HCT116 (cell line): Measurements from ENCODE around the gene CFAP77. TPM values are rescaled to one million over a fixed set of nuclear protein-coding genes. Genes with fewer than 3 reads are reported as not detected.
"Not testable (repeated sequence)": the region's sequence is repeated elsewhere in the genome, so short reads cannot be mapped to it uniquely, and the experiment has no call there.

ENCODE experiments used
- ATAC-seq: fragments of 200-7000 bp; cut with Tn5 transposase; 2 replicates; pipeline ENCODE4 v1.9.1; 2020; ENCODE audit warnings: mild to moderate bottlenecking, moderate library complexity
- BruUV-seq: library from RNA; stranded (reverse); fragments of 400-500 nt; replicated peaks from 2 replicates; lab custom pipeline; 2021; lab: Mats Ljungman, UMichigan
- CTCF ChIA-PET: fragments of 300-600 bp; sonication (Branson Sonifier 250); formaldehyde crosslinking; loops from one replicate; lab custom pipeline; 2021; ENCODE audit warnings: antibody characterized with exemption; lab: Charles Lee
- POLR2A ChIA-PET: fragments of 300-600, 350-600 bp; sonication (Branson Sonifier 250); formaldehyde crosslinking; loops from one replicate; lab custom pipeline; 2021; ENCODE audit warnings: antibody characterized with exemption; lab: Charles Lee
- RAD21 ChIA-PET, 2 experiments: fragments of 300-600 bp; sonication (Branson Sonifier 250); formaldehyde crosslinking; loops; one replicate each; lab custom pipeline; 2023; ENCODE audit warnings: low total read pairs in 2 of 2; ENCODE audit not compliant: uncharacterized antibody in 2 of 2, unreplicated experiment in 2 of 2, low non-redundant PET in 1 of 2; lab: Charles Lee
- DNase-seq: peaks from one replicate; pipeline ENCODE4 v3.0.0-alpha.2; 2010; ENCODE audit warnings: low read depth, low spot score
- H2AFZ ChIP-seq: fragments of 200-600 bp; shearing (Covaris generic), sonication (generic); 2 replicates; pipeline ENCODE4 v1.6.1; 2017; ENCODE audit warnings: low read depth, mixed run types, mixed read lengths, antibody characterized with exemption, low read length; ENCODE audit not compliant: poor library complexity, severe bottlenecking
- H3K27ac ChIP-seq: 2 replicates; pipeline ENCODE4 v1.5.1; 2012; ENCODE audit warnings: low read depth, low read length
- H3K27me3 ChIP-seq: fragments of 200-600 bp; sonication (generic); 2 replicates; pipeline ENCODE4 v1.6.1; 2016; ENCODE audit warnings: mixed run types, low read length, mixed read lengths; ENCODE audit not compliant: insufficient read depth
- H3K36me3 ChIP-seq, 2 experiments: fragments of 200-500 bp in 1 of 2; fragments of 200-600 bp in 1 of 2; sonication (Bioruptor generic) in 1 of 2; sonication (generic) in 1 of 2; 2 replicates each; pipeline versions ENCODE4 v1.5.1 to v1.6.1; 2014 to 2016; ENCODE audit warnings: low read length in 2 of 2, inconsistent platforms in 1 of 2, mixed read lengths in 1 of 2, mixed run types in 1 of 2; ENCODE audit not compliant: insufficient read depth in 2 of 2, control insufficient read depth in 1 of 2
- H3K4me1 ChIP-seq, 2 experiments: fragments of 200-600 bp in 1 of 2; sonication (generic) in 1 of 2; 2 replicates each; pipeline versions ENCODE4 v1.5.1 to v1.6.1; 2012 to 2017; ENCODE audit warnings: low read length in 2 of 2, inconsistent platforms in 1 of 2, mild to moderate bottlenecking in 1 of 2, mixed read lengths in 1 of 2, mixed run types in 1 of 2, moderate library complexity in 1 of 2; ENCODE audit not compliant: insufficient read depth in 2 of 2, control insufficient read depth in 1 of 2
- H3K4me2 ChIP-seq: fragments of 200-600 bp; sonication (generic); 2 replicates; pipeline ENCODE4 v1.6.1; 2017; ENCODE audit warnings: mixed run types, low read length, mixed read lengths
- H3K4me3 ChIP-seq, 2 experiments: fragments of 200-600 bp in 1 of 2; sonication (generic) in 1 of 2; replicated peaks in 1 of 2; 2 replicates each; pipeline ENCODE4 v1.5.1; 2011 to 2016; ENCODE audit warnings: low read length in 2 of 2, control low read depth in 1 of 2, low read depth in 1 of 2, mild to moderate bottlenecking in 1 of 2, mixed read lengths in 1 of 2, mixed run types in 1 of 2
- H3K79me2 ChIP-seq: fragments of 200-600 bp; sonication (generic); 2 replicates; pipeline ENCODE4 v1.6.1; 2017; ENCODE audit warnings: mild to moderate bottlenecking, mixed run types, low read length, moderate library complexity, mixed read lengths; ENCODE audit not compliant: insufficient read depth
- H3K9ac ChIP-seq: fragments of 200-600 bp; sonication (generic); 2 replicates; pipeline ENCODE4 v1.6.1; 2016; ENCODE audit warnings: low read length, mixed read lengths
- H3K9me2 ChIP-seq: fragments of 200-600 bp; sonication (generic), shearing (Covaris generic); 2 replicates; pipeline ENCODE4 v1.6.1; 2017; ENCODE audit warnings: mixed run types, mild to moderate bottlenecking, moderate library complexity; ENCODE audit not compliant: insufficient read depth
- H3K9me3 ChIP-seq, 2 experiments: fragments of 200-500 bp in 1 of 2; fragments of 200-600 bp in 1 of 2; sonication (Bioruptor generic) in 1 of 2; sonication (generic) in 1 of 2; 2 replicates each; pipeline ENCODE4 v1.6.1; 2014 to 2017; ENCODE audit warnings: low read length in 2 of 2, mixed read lengths in 2 of 2, inconsistent platforms in 1 of 2, low read depth in 1 of 2, mild to moderate bottlenecking in 1 of 2, mixed run types in 1 of 2, moderate library complexity in 1 of 2; ENCODE audit not compliant: control insufficient read depth in 1 of 2, insufficient read depth in 1 of 2
- H4K20me1 ChIP-seq: fragments of 200-600 bp; sonication (generic), shearing (Covaris generic); 2 replicates; pipeline ENCODE4 v1.6.1; 2017; ENCODE audit warnings: mixed run types, mild to moderate bottlenecking, moderate library complexity; ENCODE audit not compliant: insufficient read depth
- CBX3 ChIP-seq: IDR thresholded peaks from 2 replicates; pipeline ENCODE4 v1.6.1; 2012; ENCODE audit warnings: low read depth
- CEBPB ChIP-seq: IDR thresholded peaks from 2 replicates; pipeline ENCODE4 v1.6.1; 2012; ENCODE audit warnings: low read depth
- EGR1 ChIP-seq: IDR thresholded peaks from 2 replicates; pipeline ENCODE4 v1.6.1; 2012; ENCODE audit warnings: low read depth
- ELF1 ChIP-seq: IDR thresholded peaks from 2 replicates; pipeline ENCODE4 v1.6.1; 2012; ENCODE audit warnings: low read depth, borderline replicate concordance
- EZH2 ChIP-seq: fragments of 200-600 bp; sonication (generic); IDR thresholded peaks from 2 replicates; pipeline ENCODE4 v1.6.1; 2017; ENCODE audit warnings: antibody characterized with exemption, mixed run types
- EZH2phosphoT487 ChIP-seq: fragments of 200-600 bp; IDR thresholded peaks from 2 replicates; pipeline ENCODE4 v1.6.1; 2018; ENCODE audit warnings: antibody characterized with exemption, borderline replicate concordance
- FOSL1 ChIP-seq: IDR thresholded peaks from 2 replicates; pipeline ENCODE4 v1.6.1; 2012; ENCODE audit warnings: low read depth
- JUND ChIP-seq: IDR thresholded peaks from 2 replicates; pipeline ENCODE4 v1.6.1; 2012
- RAD21 ChIP-seq: IDR thresholded peaks from 2 replicates; pipeline ENCODE4 v1.6.1; 2012; ENCODE audit warnings: low read depth, mild to moderate bottlenecking
- SIN3A ChIP-seq: IDR thresholded peaks from 2 replicates; pipeline ENCODE4 v1.6.1; 2012; ENCODE audit warnings: low read depth
- SP1 ChIP-seq: IDR thresholded peaks from 2 replicates; pipeline ENCODE4 v1.6.1; 2012; ENCODE audit warnings: low read depth
- SRF ChIP-seq: IDR thresholded peaks from 2 replicates; pipeline ENCODE4 v1.6.1; 2012; ENCODE audit warnings: low read depth
- TCF7L2 ChIP-seq: IDR thresholded peaks from 2 replicates; pipeline ENCODE4 v1.7.0; 2011; ENCODE audit warnings: borderline replicate concordance, inconsistent platforms; ENCODE audit not compliant: insufficient read depth, insufficient read length; ENCODE audit errors: extremely low read depth
- YY1 ChIP-seq: IDR thresholded peaks from 2 replicates; pipeline ENCODE4 v1.6.1; 2011; ENCODE audit warnings: low read length, low read depth, moderate library complexity, mild to moderate bottlenecking; ENCODE audit not compliant: insufficient replicate concordance; ENCODE audit errors: extremely low read depth
- ZFX ChIP-seq: fragments of 450-650 bp; IDR thresholded peaks from 2 replicates; pipeline ENCODE4 v1.6.1; 2017
- ZNF274 ChIP-seq: fragments of 200-500 bp; sonication (Bioruptor generic); IDR thresholded peaks from 2 replicates; pipeline ENCODE4 v1.6.1; 2014; ENCODE audit warnings: mild to moderate bottlenecking, low read depth, low read length, inconsistent platforms
- intact Hi-C: fragments of 100-400 bp; cut with micrococcal nuclease; formaldehyde crosslinking; loops from 2 replicates; pipeline ENCODE4 v1.10.0; 2022
- total RNA-seq: library from RNA; stranded (reverse); gene quantifications from one replicate; pipeline ENCODE4 v1.2.1, GENCODE V29; 2021; ENCODE audit not compliant: unreplicated experiment
- TF ChIP-seq, protein P1 (sequence below), 3 experiments: fragments of 200-600 bp in 1 of 3; sonication (generic) in 1 of 3; IDR thresholded peaks in 2 of 3; conservative IDR thresholded peaks in 1 of 3; 2 replicates each; pipeline ENCODE4 v1.5.1; 2012 to 2017; ENCODE audit warnings: low read depth in 2 of 3, low read length in 2 of 3, antibody characterized with exemption in 1 of 3, borderline replicate concordance in 1 of 3, control low read depth in 1 of 3, mild to moderate bottlenecking in 1 of 3, mixed read lengths in 1 of 3, mixed run types in 1 of 3, moderate library complexity in 1 of 3; ENCODE audit not compliant: insufficient read depth in 1 of 3
- TF ChIP-seq, protein P2 (sequence below): IDR thresholded peaks from 2 replicates; pipeline ENCODE4 v1.6.1; 2012
- TF ChIP-seq, protein P3 (sequence below): IDR thresholded peaks from 2 replicates; pipeline ENCODE4 v1.6.1; 2012; ENCODE audit warnings: low read depth
- TF ChIP-seq, protein P4 (sequence below): IDR thresholded peaks from 2 replicates; pipeline ENCODE4 v1.6.1; 2012

Gene CFAP77
- total RNA-seq, 1 experiment from 2014 or later, result 0.98 TPM

DNA sequence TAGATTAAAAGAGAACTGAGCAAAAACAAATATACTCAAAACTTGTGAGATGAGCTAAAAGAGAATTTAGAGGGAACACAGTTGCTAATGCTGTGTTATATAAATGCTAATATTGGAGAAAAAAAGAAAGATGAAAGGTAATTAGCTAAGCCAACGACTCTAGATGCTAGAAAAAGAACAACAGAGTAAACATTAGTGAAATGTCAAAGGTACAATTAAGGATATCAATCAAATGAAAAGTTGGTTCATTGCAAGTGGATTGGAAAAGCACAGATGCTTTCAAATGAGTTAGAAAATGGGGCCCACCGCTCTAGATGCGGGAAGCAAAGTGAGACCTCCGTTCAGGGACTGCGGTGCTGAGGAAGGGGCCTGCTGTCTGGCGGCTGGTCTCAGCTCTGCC lies 154.5 kb downstream of the CFAP77 start:
- TF ChIP-seq ZNF274 (no peak), EZH2 (no peak), ELF1 (no peak), SIN3A (no peak), RAD21 (no peak), SRF (no peak), ZFX (no peak), CEBPB (no peak), SP1 (no peak), EZH2phosphoT487 (no peak), TCF7L2 (no peak), FOSL1 (no peak), YY1 (no peak), EGR1 (no peak), JUND (no peak), CBX3 (no peak)
- TF ChIP-seq, protein P1, sequence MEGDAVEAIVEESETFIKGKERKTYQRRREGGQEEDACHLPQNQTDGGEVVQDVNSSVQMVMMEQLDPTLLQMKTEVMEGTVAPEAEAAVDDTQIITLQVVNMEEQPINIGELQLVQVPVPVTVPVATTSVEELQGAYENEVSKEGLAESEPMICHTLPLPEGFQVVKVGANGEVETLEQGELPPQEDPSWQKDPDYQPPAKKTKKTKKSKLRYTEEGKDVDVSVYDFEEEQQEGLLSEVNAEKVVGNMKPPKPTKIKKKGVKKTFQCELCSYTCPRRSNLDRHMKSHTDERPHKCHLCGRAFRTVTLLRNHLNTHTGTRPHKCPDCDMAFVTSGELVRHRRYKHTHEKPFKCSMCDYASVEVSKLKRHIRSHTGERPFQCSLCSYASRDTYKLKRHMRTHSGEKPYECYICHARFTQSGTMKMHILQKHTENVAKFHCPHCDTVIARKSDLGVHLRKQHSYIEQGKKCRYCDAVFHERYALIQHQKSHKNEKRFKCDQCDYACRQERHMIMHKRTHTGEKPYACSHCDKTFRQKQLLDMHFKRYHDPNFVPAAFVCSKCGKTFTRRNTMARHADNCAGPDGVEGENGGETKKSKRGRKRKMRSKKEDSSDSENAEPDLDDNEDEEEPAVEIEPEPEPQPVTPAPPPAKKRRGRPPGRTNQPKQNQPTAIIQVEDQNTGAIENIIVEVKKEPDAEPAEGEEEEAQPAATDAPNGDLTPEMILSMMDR (IDR thresholded peaks at IDR 0.05 in 2 of 3, conservative IDR thresholded peaks at IDR 0.05 in 1 of 3; ENCODE audit: borderline replicate concordance in 1 of 3, insufficient read depth in 1 of 3, low read depth in 2 of 3, low read length in 2 of 3), result no peak
- TF ChIP-seq, protein P2, sequence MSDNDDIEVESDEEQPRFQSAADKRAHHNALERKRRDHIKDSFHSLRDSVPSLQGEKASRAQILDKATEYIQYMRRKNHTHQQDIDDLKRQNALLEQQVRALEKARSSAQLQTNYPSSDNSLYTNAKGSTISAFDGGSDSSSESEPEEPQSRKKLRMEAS, result no peak
- TF ChIP-seq, protein P3, sequence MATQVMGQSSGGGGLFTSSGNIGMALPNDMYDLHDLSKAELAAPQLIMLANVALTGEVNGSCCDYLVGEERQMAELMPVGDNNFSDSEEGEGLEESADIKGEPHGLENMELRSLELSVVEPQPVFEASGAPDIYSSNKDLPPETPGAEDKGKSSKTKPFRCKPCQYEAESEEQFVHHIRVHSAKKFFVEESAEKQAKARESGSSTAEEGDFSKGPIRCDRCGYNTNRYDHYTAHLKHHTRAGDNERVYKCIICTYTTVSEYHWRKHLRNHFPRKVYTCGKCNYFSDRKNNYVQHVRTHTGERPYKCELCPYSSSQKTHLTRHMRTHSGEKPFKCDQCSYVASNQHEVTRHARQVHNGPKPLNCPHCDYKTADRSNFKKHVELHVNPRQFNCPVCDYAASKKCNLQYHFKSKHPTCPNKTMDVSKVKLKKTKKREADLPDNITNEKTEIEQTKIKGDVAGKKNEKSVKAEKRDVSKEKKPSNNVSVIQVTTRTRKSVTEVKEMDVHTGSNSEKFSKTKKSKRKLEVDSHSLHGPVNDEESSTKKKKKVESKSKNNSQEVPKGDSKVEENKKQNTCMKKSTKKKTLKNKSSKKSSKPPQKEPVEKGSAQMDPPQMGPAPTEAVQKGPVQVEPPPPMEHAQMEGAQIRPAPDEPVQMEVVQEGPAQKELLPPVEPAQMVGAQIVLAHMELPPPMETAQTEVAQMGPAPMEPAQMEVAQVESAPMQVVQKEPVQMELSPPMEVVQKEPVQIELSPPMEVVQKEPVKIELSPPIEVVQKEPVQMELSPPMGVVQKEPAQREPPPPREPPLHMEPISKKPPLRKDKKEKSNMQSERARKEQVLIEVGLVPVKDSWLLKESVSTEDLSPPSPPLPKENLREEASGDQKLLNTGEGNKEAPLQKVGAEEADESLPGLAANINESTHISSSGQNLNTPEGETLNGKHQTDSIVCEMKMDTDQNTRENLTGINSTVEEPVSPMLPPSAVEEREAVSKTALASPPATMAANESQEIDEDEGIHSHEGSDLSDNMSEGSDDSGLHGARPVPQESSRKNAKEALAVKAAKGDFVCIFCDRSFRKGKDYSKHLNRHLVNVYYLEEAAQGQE, result no peak
- TF ChIP-seq, protein P4, sequence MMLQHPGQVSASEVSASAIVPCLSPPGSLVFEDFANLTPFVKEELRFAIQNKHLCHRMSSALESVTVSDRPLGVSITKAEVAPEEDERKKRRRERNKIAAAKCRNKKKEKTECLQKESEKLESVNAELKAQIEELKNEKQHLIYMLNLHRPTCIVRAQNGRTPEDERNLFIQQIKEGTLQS, result no peak
- peaks cover 4% of the 10 kb centered on the region; the same call in 1 of the 2 replicates for H3K27me3 ChIP-seq
- H3K4me1 ChIP-seq, result no peaks in the 10 kb centered on the region
- no peaks in the 10 kb centered on the region for H4K20me1 ChIP-seq
- H3K79me2 ChIP-seq, result no peaks in the 10 kb centered on the region
- H3K9me3 ChIP-seq, result no peaks in the 10 kb centered on the region
- H3K36me3 ChIP-seq, result no peaks in the 10 kb centered on the region
- no peak overlapping the region for H3K27ac ChIP-seq
- no peak overlapping the region for H3K4me3 ChIP-seq
- DNase-seq (no peak), ATAC-seq (no peak)
- no peak overlapping the region for H3K9ac ChIP-seq
- intact Hi-C loops, result no loop called here
- POLR2A ChIA-PET, result no interaction called here
- RAD21 ChIA-PET, result no interaction called here
- H3K4me2 ChIP-seq, result no peak overlapping the region
- H2AFZ ChIP-seq, result no peak overlapping the region
- no peaks in the 10 kb centered on the region for H3K9me2 ChIP-seq
- CTCF ChIA-PET, result interaction anchor here (1.1 kb wide), 1 partner anchor 153 kb away, joined by 4 read pairs; no protein-coding TSS in a partner anchor
- no TSS peak for BruUV-seq

DNA sequence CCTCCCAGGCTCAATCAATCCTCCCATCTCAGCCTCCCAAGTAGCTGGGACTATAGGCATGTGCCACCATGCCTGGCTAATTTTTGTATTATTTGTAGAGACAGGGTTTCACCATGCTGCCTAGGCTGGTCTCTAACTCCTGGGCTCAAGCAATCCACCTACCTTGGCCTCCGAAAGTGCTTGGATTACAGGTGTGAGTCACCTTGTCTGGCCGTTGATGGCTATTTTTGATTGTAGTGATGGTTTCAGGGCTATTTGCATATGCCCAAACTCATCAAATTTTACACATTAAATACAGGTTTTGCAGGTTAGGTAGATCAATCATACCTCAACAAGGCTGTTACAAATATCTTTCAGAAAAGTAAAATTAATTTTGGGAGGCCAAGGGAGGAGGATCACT lies 158.8 kb downstream of the CFAP77 start:
- H3K4me1 ChIP-seq, H4K20me1 ChIP-seq, POLR2A ChIA-PET, H3K9ac ChIP-seq, H3K9me2 ChIP-seq, H2AFZ ChIP-seq, H3K79me2 ChIP-seq, H3K27ac ChIP-seq, BruUV-seq, DNase-seq, H3K4me3 ChIP-seq, H3K9me3 ChIP-seq, RAD21 ChIA-PET, ATAC-seq, intact Hi-C loops, H3K4me2 ChIP-seq, CTCF ChIA-PET, H3K36me3 ChIP-seq, H3K27me3 ChIP-seq: not testable (repeated sequence)
